ENCODE data around the gene KIAA1958.

GRCh38 chr9:112443200-112443599 lies 43.4 kb upstream of the KIAA1958 start:
- TF ChIP-seq POLR2A (IDR thresholded peaks at IDR 0.05): no peak
- TF ChIP-seq CTCF (IDR thresholded peaks at IDR 0.05): peak in 3 of 6 experiments; percentile 29 to 36 (median 32)
